Activated T-cell treated with anti-CD3 and anti-CD28 coated beads, Interleukin-2, amount 50 U/mL, for 48 hours (primary cell): ENCODE results near the gene PRKD3.

Experiments
- DNase-seq, 2 experiments: peaks; one replicate each; pipeline ENCODE4 v3.0.0-alpha.2; 2020

Gene PRKD3

GRCh38 chr2:37324786-37325624, at the start of gene PRKD3:
Gene PRKD3 (minus strand): TSS chr2:37324833. CDS start chr2:37316524, 8,309 bp downstream.
- peak; percentile 74 to 79 for DNase-seq

- no peak for DNase-seq
Measured at GRCh38 chr2:37372000-37372399, 47.4 kb upstream of the PRKD3 start.

- DNase-seq: no peak
Measured at GRCh38 chr2:37370666-37371065, 46.0 kb upstream of the PRKD3 start.

- DNase-seq: no peak
Measured at GRCh38 chr2:37367984-37368383, 43.4 kb upstream of the PRKD3 start.

GRCh38 chr2:37367310-37367709, 42.7 kb upstream of the PRKD3 start:
- DNase-seq: no peak

- DNase-seq: peak in 1 of 2 experiments; percentile 49
Measured at GRCh38 chr2:37366773-37367172, 42.1 kb upstream of the PRKD3 start.

- no peak for DNase-seq
Measured at GRCh38 chr2:37365669-37366068, 41.0 kb upstream of the PRKD3 start.

- DNase-seq: no peak
Measured at GRCh38 chr2:37364351-37364750, 39.7 kb upstream of the PRKD3 start.

- no peak for DNase-seq
Measured at GRCh38 chr2:37361994-37362698, 37.5 kb upstream of the PRKD3 start.

- DNase-seq: no peak
Measured at GRCh38 chr2:37361216-37361815, 36.7 kb upstream of the PRKD3 start.

- DNase-seq: no peak
Measured at GRCh38 chr2:37358466-37358865, 33.8 kb upstream of the PRKD3 start.

GRCh38 chr2:37357530-37357929, 32.9 kb upstream of the PRKD3 start:
- no peak for DNase-seq

GRCh38 chr2:37357069-37357468, 32.4 kb upstream of the PRKD3 start:
- no peak for DNase-seq

GRCh38 chr2:37356299-37356698, 31.7 kb upstream of the PRKD3 start:
- DNase-seq: no peak

- no peak for DNase-seq
Measured at GRCh38 chr2:37355735-37356134, 31.1 kb upstream of the PRKD3 start.

GRCh38 chr2:37354531-37354930, 29.9 kb upstream of the PRKD3 start:
- DNase-seq: no peak

- no peak for DNase-seq
Measured at GRCh38 chr2:37350034-37350433, 25.4 kb upstream of the PRKD3 start.

GRCh38 chr2:37349231-37349860, 24.7 kb upstream of the PRKD3 start:
- no peak for DNase-seq

GRCh38 chr2:37348155-37348554, 23.5 kb upstream of the PRKD3 start:
- DNase-seq: no peak

- DNase-seq: peak; percentile 72 to 77
Measured at GRCh38 chr2:37344453-37345361, 20.1 kb upstream of the PRKD3 start, which contains the start of gene QPCT. Gene QPCT (plus strand): TSS chr2:37344630. CDS start chr2:37344732, 102 bp downstream.

GRCh38 chr2:37343537-37344434, 19.2 kb upstream of the PRKD3 start:
- no peak for DNase-seq
